Measurements from ENCODE around the gene DIDO1. TPM values are rescaled to one million over a fixed set of nuclear protein-coding genes. Genes with fewer than 3 reads are reported as not detected.

DIDO1 gene
- total RNA-seq, 1 experiment from 2014 or later = 85.9 TPM

GRCh38 chr20:62835931-62836861, 90.1 kb downstream of the DIDO1 start:
- Histone ChIP-seq H2BK20ac (ENCODE audit: low read depth, low read length, poor library complexity, severe bottlenecking) (no peak overlapping the region), H3K79me1 (ENCODE audit: insufficient read depth, low read depth, low read length, poor library complexity, severe bottlenecking) (no peaks in the 10 kb centered on the region), H2BK12ac (ENCODE audit: insufficient read length, low read depth, low read length) (no peak overlapping the region), H2BK15ac (ENCODE audit: low read depth, low read length) (no peak overlapping the region), H3K9me3 (ENCODE audit: control insufficient read depth, low read depth, low read length) (no peaks in the 10 kb centered on the region), H3K79me2 (ENCODE audit: insufficient read depth, low read length) (no peaks in the 10 kb centered on the region), H2BK5ac (ENCODE audit: insufficient read length, low read length) (no peak overlapping the region), H3K4ac (ENCODE audit: low read depth, low read length) (no peak overlapping the region), H3K27me3 (ENCODE audit: insufficient read depth, low read length) (no peaks in the 10 kb centered on the region), H4K20me1 (ENCODE audit: control insufficient read depth, insufficient read depth, insufficient read length) (no peaks in the 10 kb centered on the region), H3K14ac (ENCODE audit: insufficient read depth, low read length) (no peak overlapping the region), H3K4me1 (ENCODE audit: insufficient read depth, low read length) (peaks cover 2% of the 10 kb centered on the region; the same call in 1 of the 2 replicates), H3K9ac (ENCODE audit: extremely low read depth, insufficient read length, low read length) (no peak overlapping the region), H2AK5ac (ENCODE audit: insufficient read length, low read length) (no peak overlapping the region), H4K5ac (ENCODE audit: insufficient read length, low read depth, low read length) (no peak overlapping the region), H3T11ph (ENCODE audit: low read length) (no peak overlapping the region), H3K56ac (ENCODE audit: insufficient read length, low read depth, low read length) (no peak overlapping the region), H4K91ac (ENCODE audit: insufficient read length, low read depth, low read length) (no peak overlapping the region), H2BK120ac (ENCODE audit: low read depth, low read length, poor library complexity, severe bottlenecking) (no peak overlapping the region), H3K23me2 (ENCODE audit: insufficient read length, low read depth, low read length, poor library complexity, severe bottlenecking) (no peaks in the 10 kb centered on the region), H4K8ac (replicated peaks; ENCODE audit: insufficient read length, low read depth, low read length) (no peak overlapping the region), H3K4me2 (ENCODE audit: insufficient read depth, insufficient read length, low read length) (no peak overlapping the region), H2AFZ (ENCODE audit: low read length) (no peak overlapping the region), H3K23ac (ENCODE audit: insufficient read length, low read depth, low read length) (no peak overlapping the region), H3K27ac (ENCODE audit: insufficient read length, low read depth, low read length) (no peak overlapping the region), H3K18ac (ENCODE audit: insufficient read length, low read depth, low read length) (no peak overlapping the region)
- Mint-ChIP-seq H3K27me3 (ENCODE audit: low read depth) (no peaks in the 10 kb centered on the region), H3K27ac (peak overlapping the region in 2 of 3 experiments; percentile 38 to 65; a peak in 2 of 7 replicates), H3K36me3 (ENCODE audit: insufficient read depth in 1 of 3, low read depth in 3 of 3) (peaks cover 2 to 72% (median 58%) of the 10 kb centered on the region in 3 experiments; a peak in 5 of 7 replicates), H3K9me3 (0 out of 5 replicates have a peak, but pooled peaks cover 0 to 3% of the 10 kb centered on the region in 2 experiments), H3K4me3 (no peak overlapping the region), H3K4me1 (peaks cover 12 to 31% of the 10 kb centered on the region in 2 experiments)
- no CpG with 5 or more reads among the region's 52 CpGs for WGBS (ENCODE audit: extremely low coverage, insufficient read length, low lambda C conversion rate)
- DNase-seq = no peak
- no peak for TF ChIP-seq CTCF (conservative IDR thresholded peaks at IDR 0.05)
